HG02981 (cell line): ENCODE measurements around the gene PNMA8B.

Experiments
- ATAC-seq: cut with Tn5 transposase; IDR thresholded peaks from one replicate; pipeline ENCODE4 v1.9.1; 2021; ENCODE audit warnings: mild to moderate bottlenecking, moderate library complexity; ENCODE audit not compliant: unreplicated experiment

The PNMA8B gene

GRCh38 chr19:46487802-46488445, 7.7 kb downstream of the PNMA8B start:
- no peak for ATAC-seq

- ATAC-seq = no peak
Measured at GRCh38 chr19:46487178-46487801, 8.4 kb downstream of the PNMA8B start.

- no peak for ATAC-seq
Measured at GRCh38 chr19:46486358-46486757, 9.3 kb downstream of the PNMA8B start.

- no peak for ATAC-seq
Measured at GRCh38 chr19:46484656-46485055, 11.0 kb downstream of the PNMA8B start.

GRCh38 chr19:46482631-46483030, 13.0 kb downstream of the PNMA8B start:
- ATAC-seq = no peak

- no peak for ATAC-seq
Measured at GRCh38 chr19:46481947-46482346, 13.7 kb downstream of the PNMA8B start.

- no peak for ATAC-seq
Measured at GRCh38 chr19:46481223-46481848, 14.3 kb downstream of the PNMA8B start.

GRCh38 chr19:46480415-46480814, 15.3 kb downstream of the PNMA8B start:
- no peak for ATAC-seq

- ATAC-seq = no peak
Measured at GRCh38 chr19:46478356-46478986, 17.2 kb downstream of the PNMA8B start.

GRCh38 chr19:46475986-46476385, 19.7 kb downstream of the PNMA8B start:
- ATAC-seq = no peak

- ATAC-seq = no peak
Measured at GRCh38 chr19:46474211-46474610, 21.5 kb downstream of the PNMA8B start.

- no peak for ATAC-seq
Measured at GRCh38 chr19:46472592-46472991, 23.1 kb downstream of the PNMA8B start.

GRCh38 chr19:46471811-46472543, 23.7 kb downstream of the PNMA8B start:
- no peak for ATAC-seq

- ATAC-seq = no peak
Measured at GRCh38 chr19:46471116-46471733, 24.4 kb downstream of the PNMA8B start, which contains the start of gene PNMA8A. Gene PNMA8A (minus strand): TSS chr19:46471563. CDS start chr19:46471035, 528 bp downstream.

- ATAC-seq = no peak
Measured at GRCh38 chr19:46470376-46470775, 25.3 kb downstream of the PNMA8B start.

- ATAC-seq = no peak
Measured at GRCh38 chr19:46469541-46470185, 26.0 kb downstream of the PNMA8B start.

- no peak for ATAC-seq
Measured at GRCh38 chr19:46466536-46467196, 29.0 kb downstream of the PNMA8B start.

GRCh38 chr19:46463516-46463915, 32.2 kb downstream of the PNMA8B start:
- ATAC-seq = no peak

- ATAC-seq = no peak
Measured at GRCh38 chr19:46461537-46461936, 34.1 kb downstream of the PNMA8B start.

- ATAC-seq = no peak
Measured at GRCh38 chr19:46460981-46461380, 34.7 kb downstream of the PNMA8B start.
